Endodermal cell (in vitro differentiated cells): ENCODE results near the gene NPAS3. TPM values are rescaled to one million over a fixed set of nuclear protein-coding genes. Genes with fewer than 3 reads are reported as not detected.

Experiments used
- DNase-seq: peaks from one replicate; pipeline ENCODE4 v3.0.0-alpha.2; 2017
- H3K27ac ChIP-seq: 2 replicates; pipeline ENCODE4 v1.5.1; 2013; ENCODE audit warnings: mild to moderate bottlenecking, low read depth, low read length, moderate library complexity
- H3K27me3 ChIP-seq: 2 replicates; pipeline ENCODE4 v1.6.1; 2013; ENCODE audit warnings: mild to moderate bottlenecking, low read length, moderate library complexity; ENCODE audit not compliant: insufficient read depth, control insufficient read depth, poor library complexity, severe bottlenecking
- H3K36me3 ChIP-seq: 2 replicates; pipeline ENCODE4 v1.7.0; 2013; ENCODE audit warnings: mild to moderate bottlenecking, low read length, moderate library complexity; ENCODE audit not compliant: control insufficient read depth, insufficient read depth
- H3K4me1 ChIP-seq: one replicate; pipeline ENCODE4 v1.7.0; 2013; ENCODE audit warnings: low read length; ENCODE audit not compliant: control insufficient read depth, insufficient read depth
- H3K4me3 ChIP-seq: 2 replicates; pipeline ENCODE4 v1.5.1; 2013; ENCODE audit warnings: mild to moderate bottlenecking, low read length, moderate library complexity
- H3K9ac ChIP-seq: 2 replicates; pipeline ENCODE4 v1.6.1; 2013; ENCODE audit warnings: mild to moderate bottlenecking, low read length, moderate library complexity; ENCODE audit not compliant: poor library complexity, severe bottlenecking; ENCODE audit errors: extremely low read depth
- H3K9me3 ChIP-seq: 2 replicates; pipeline ENCODE4 v1.6.1; 2013; ENCODE audit warnings: mild to moderate bottlenecking, low read length, moderate library complexity; ENCODE audit not compliant: control insufficient read depth
- H3K27ac Mint-ChIP-seq: 2 replicates; pipeline ENCODE4 v1.8.0; 2020; ENCODE audit warnings: mixed read lengths
- H3K27me3 Mint-ChIP-seq: 2 replicates; pipeline ENCODE4 v1.8.0; 2021; ENCODE audit warnings: mild to moderate bottlenecking, mixed read lengths; ENCODE audit not compliant: insufficient read depth
- H3K36me3 Mint-ChIP-seq: 2 replicates; pipeline ENCODE4 v1.8.0; 2020; ENCODE audit warnings: low read depth, mixed read lengths
- H3K4me1 Mint-ChIP-seq: 2 replicates; pipeline ENCODE4 v1.8.0; 2020; ENCODE audit warnings: mixed read lengths
- H3K4me3 Mint-ChIP-seq: 2 replicates; pipeline ENCODE4 v1.8.0; 2020; ENCODE audit warnings: mild to moderate bottlenecking, moderate library complexity, mixed read lengths
- H3K9me3 Mint-ChIP-seq: 2 replicates; pipeline ENCODE4 v1.8.0; 2020; ENCODE audit warnings: mild to moderate bottlenecking, mixed read lengths
- CTCF ChIP-seq: fragments of 200-600 bp; sonication (generic); conservative IDR thresholded peaks from 2 replicates; pipeline ENCODE4 v1.5.0; 2021; ENCODE audit warnings: antibody characterized with exemption, mild to moderate bottlenecking
- WGBS, 2 experiments: methylation state at CpG; one replicate each; pipeline versions ENCODE4 v1.1.5 to v1.1.7; 2013; ENCODE audit warnings: missing lambda C conversion rate in 2 of 2, mixed read lengths in 1 of 2; ENCODE audit not compliant: insufficient coverage in 1 of 2, insufficient read length in 1 of 2; 5-methylcytosine and 5-hydroxymethylcytosine counted together
- total RNA-seq, 2 donors: library from RNA; stranded (reverse); fragmentation: NEBNext Ultra II Directional in 1 of 2; extraction: Animal tissue kit (Norgen Biotek cat#: 25700) in 1 of 2; gene quantifications; 2 replicates in 1 of 2; 3 replicates in 1 of 2; pipeline ENCODE4 v1.2.1, GENCODE V29; 2021

NPAS3 gene
- total RNA-seq, 2 donors from 2014 or later = 1.4 to 1.6 TPM

- no peaks in the 10 kb centered on the region for H3K9me3 ChIP-seq
- Mint-ChIP-seq H3K36me3 (no peaks in the 10 kb centered on the region), H3K27ac (no peak overlapping the region), H3K4me3 (no peak overlapping the region), H3K4me1 (no peaks in the 10 kb centered on the region), H3K9me3 (no peaks in the 10 kb centered on the region), H3K27me3 (no peaks in the 10 kb centered on the region)
- no peak overlapping the region for H3K9ac ChIP-seq
- no peaks in the 10 kb centered on the region for H3K4me1 ChIP-seq
- H3K27ac ChIP-seq = no peak overlapping the region
- no peaks in the 10 kb centered on the region for H3K27me3 ChIP-seq
- WGBS, 2 experiments = 78 to 97% methylated on average over 1 of the region's 1 CpG
- no peak overlapping the region for H3K4me3 ChIP-seq
- DNase-seq = no peak
- TF ChIP-seq CTCF = no peak
- H3K36me3 ChIP-seq = no peaks in the 10 kb centered on the region
Observed at GRCh38 chr14:33239465-33239864, 300.8 kb downstream of the NPAS3 start.

- Mint-ChIP-seq H3K4me1 (no peaks in the 10 kb centered on the region), H3K36me3 (no peaks in the 10 kb centered on the region), H3K9me3 (no peaks in the 10 kb centered on the region), H3K27ac (no peak overlapping the region), H3K4me3 (no peak overlapping the region), H3K27me3 (no peaks in the 10 kb centered on the region)
- WGBS, 2 experiments = 73 to 100% methylated on average over 1 of the region's 2 CpGs
- no peak overlapping the region for H3K4me3 ChIP-seq
- no peaks in the 10 kb centered on the region for H3K36me3 ChIP-seq
- no peaks in the 10 kb centered on the region for H3K4me1 ChIP-seq
- H3K9me3 ChIP-seq = no peaks in the 10 kb centered on the region
- TF ChIP-seq CTCF = no peak
- no peaks in the 10 kb centered on the region for H3K27me3 ChIP-seq
- no peak overlapping the region for H3K9ac ChIP-seq
- no peak for DNase-seq
- H3K27ac ChIP-seq = no peak overlapping the region
Observed at GRCh38 chr14:33240466-33240865, 301.8 kb downstream of the NPAS3 start.

GRCh38 chr14:33241331-33241730 lies 302.7 kb downstream of the NPAS3 start:
- Mint-ChIP-seq H3K27ac (no peak overlapping the region), H3K36me3 (no peaks in the 10 kb centered on the region), H3K4me3 (no peak overlapping the region), H3K4me1 (no peaks in the 10 kb centered on the region), H3K27me3 (no peaks in the 10 kb centered on the region), H3K9me3 (no peaks in the 10 kb centered on the region)
- Histone ChIP-seq H3K9ac (no peak overlapping the region), H3K9me3 (no peaks in the 10 kb centered on the region), H3K36me3 (no peaks in the 10 kb centered on the region), H3K4me3 (no peak overlapping the region), H3K27ac (no peak overlapping the region), H3K4me1 (no peaks in the 10 kb centered on the region), H3K27me3 (no peaks in the 10 kb centered on the region)
- 87 to 96% methylated on average over 2 to 3 of the region's 3 CpGs for WGBS, 2 experiments
- TF ChIP-seq CTCF = no peak
- no peak for DNase-seq
